Testis (tissue), 3 donors: ENCODE data around the gene DLG2. TPM values are rescaled to one million over a fixed set of nuclear protein-coding genes. Genes with fewer than 3 reads are reported as not detected.

Experiments used
- DNase-seq: peaks from one replicate; pipeline ENCODE4 v3.0.0-alpha.2; 2019
- H3K27ac ChIP-seq, 2 donors: fragments of 200-600 bp; sonication (generic); one replicate each; pipeline ENCODE4 v1.5.1; 2019
- H3K27me3 ChIP-seq: fragments of 200-600 bp; sonication (generic); one replicate; pipeline ENCODE4 v1.5.1; 2019
- H3K36me3 ChIP-seq: fragments of 200-600 bp; sonication (generic); one replicate; pipeline ENCODE4 v1.5.1; 2017; ENCODE audit warnings: low read depth; ENCODE audit errors: missing control alignments
- H3K4me1 ChIP-seq: fragments of 200-600 bp; sonication (generic); one replicate; pipeline ENCODE4 v1.5.1; 2019
- H3K4me3 ChIP-seq, 2 donors: fragments of 200-600 bp; sonication (generic); one replicate each; pipeline ENCODE4 v1.5.1; 2017 to 2019
- H3K9me3 ChIP-seq: fragments of 200-600 bp; sonication (generic); one replicate; pipeline ENCODE4 v1.5.1; 2017
- POLR2A ChIP-seq: fragments of 450-650 bp; IDR thresholded peaks from one replicate; pipeline ENCODE4 v1.6.1; 2017; ENCODE audit warnings: antibody characterized with exemption, mild to moderate bottlenecking, moderate library complexity
- WGBS, 2 donors: methylation state at CpG; one replicate each; pipeline ENCODE4 v1.1.5; 2018; 5-methylcytosine and 5-hydroxymethylcytosine counted together
- intact Hi-C: fragments of 100-400 bp; cut with DNase I; formaldehyde crosslinking; loops from one replicate; pipeline ENCODE4 v1.15.1; 2023; ENCODE audit warnings: low total_unique reads
- polyA plus RNA-seq: library from polyadenylated mRNA; stranded (reverse); fragments of 350-450 nt; fragmentation: Illumina TruSeq; extraction: RNeasy Lipid Tissue Mini Kit (QIAGEN cat#74804); gene quantifications from one replicate; pipeline ENCODE4 v1.2.3, GENCODE V29; 2014; ENCODE audit warnings: low read depth, low replicate concordance; ENCODE audit not compliant: insufficient read depth
- total RNA-seq, 2 donors: library from RNA; depleted of rRNA; stranded (reverse); fragments of >200 nt; gene quantifications; one replicate each; pipeline ENCODE4 v1.2.3, GENCODE V29; 2016
- TF ChIP-seq, protein P1 (sequence below), 3 experiments: fragments of 450-650 bp in 2 of 3; fragments of 200-600 bp in 1 of 3; sonication (generic) in 1 of 3; IDR thresholded peaks; one replicate each; pipeline ENCODE4 v1.5.1; 2016 to 2019; ENCODE audit warnings: antibody characterized with exemption in 3 of 3, mild to moderate bottlenecking in 2 of 3, moderate library complexity in 1 of 3

The DLG2 gene
- total and polyA plus RNA-seq, 3 donors from 2014 or later = 13.8 to 23.0 (median 14.1) TPM

- WGBS, 2 donors = 64 to 72% methylated on average over 2 of the region's 2 CpGs
- H3K4me1 ChIP-seq = peaks cover 5% of the 10 kb centered on the region
- no peak for TF ChIP-seq POLR2A
- TF ChIP-seq, protein P1, sequence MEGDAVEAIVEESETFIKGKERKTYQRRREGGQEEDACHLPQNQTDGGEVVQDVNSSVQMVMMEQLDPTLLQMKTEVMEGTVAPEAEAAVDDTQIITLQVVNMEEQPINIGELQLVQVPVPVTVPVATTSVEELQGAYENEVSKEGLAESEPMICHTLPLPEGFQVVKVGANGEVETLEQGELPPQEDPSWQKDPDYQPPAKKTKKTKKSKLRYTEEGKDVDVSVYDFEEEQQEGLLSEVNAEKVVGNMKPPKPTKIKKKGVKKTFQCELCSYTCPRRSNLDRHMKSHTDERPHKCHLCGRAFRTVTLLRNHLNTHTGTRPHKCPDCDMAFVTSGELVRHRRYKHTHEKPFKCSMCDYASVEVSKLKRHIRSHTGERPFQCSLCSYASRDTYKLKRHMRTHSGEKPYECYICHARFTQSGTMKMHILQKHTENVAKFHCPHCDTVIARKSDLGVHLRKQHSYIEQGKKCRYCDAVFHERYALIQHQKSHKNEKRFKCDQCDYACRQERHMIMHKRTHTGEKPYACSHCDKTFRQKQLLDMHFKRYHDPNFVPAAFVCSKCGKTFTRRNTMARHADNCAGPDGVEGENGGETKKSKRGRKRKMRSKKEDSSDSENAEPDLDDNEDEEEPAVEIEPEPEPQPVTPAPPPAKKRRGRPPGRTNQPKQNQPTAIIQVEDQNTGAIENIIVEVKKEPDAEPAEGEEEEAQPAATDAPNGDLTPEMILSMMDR (IDR thresholded peaks at IDR 0.05) = no peak
- no peaks in the 10 kb centered on the region for H3K9me3 ChIP-seq
- H3K36me3 ChIP-seq = no peaks in the 10 kb centered on the region
- no peaks in the 10 kb centered on the region for H3K27me3 ChIP-seq
- no peak for DNase-seq
- H3K27ac ChIP-seq = no peak overlapping the region
- no peak overlapping the region for H3K4me3 ChIP-seq
- intact Hi-C loops = no loop called here
Measured at GRCh38 chr11:83720675-83721074, 1906.5 kb downstream of the DLG2 start.

GRCh38 chr11:83717537-83717936 is 1909.6 kb downstream of the DLG2 start:
- intact Hi-C loops = no loop called here
- Histone ChIP-seq H3K4me3 (no peak overlapping the region), H3K36me3 (no peaks in the 10 kb centered on the region), H3K27me3 (no peaks in the 10 kb centered on the region), H3K27ac (no peak overlapping the region), H3K9me3 (no peaks in the 10 kb centered on the region), H3K4me1 (no peaks in the 10 kb centered on the region)
- 86% methylated on average over 3 of the region's 3 CpGs for WGBS, 2 donors
- no peak for DNase-seq
- TF ChIP-seq POLR2A = no peak
- TF ChIP-seq, protein P1 (IDR thresholded peaks at IDR 0.05) = no peak

DNA sequence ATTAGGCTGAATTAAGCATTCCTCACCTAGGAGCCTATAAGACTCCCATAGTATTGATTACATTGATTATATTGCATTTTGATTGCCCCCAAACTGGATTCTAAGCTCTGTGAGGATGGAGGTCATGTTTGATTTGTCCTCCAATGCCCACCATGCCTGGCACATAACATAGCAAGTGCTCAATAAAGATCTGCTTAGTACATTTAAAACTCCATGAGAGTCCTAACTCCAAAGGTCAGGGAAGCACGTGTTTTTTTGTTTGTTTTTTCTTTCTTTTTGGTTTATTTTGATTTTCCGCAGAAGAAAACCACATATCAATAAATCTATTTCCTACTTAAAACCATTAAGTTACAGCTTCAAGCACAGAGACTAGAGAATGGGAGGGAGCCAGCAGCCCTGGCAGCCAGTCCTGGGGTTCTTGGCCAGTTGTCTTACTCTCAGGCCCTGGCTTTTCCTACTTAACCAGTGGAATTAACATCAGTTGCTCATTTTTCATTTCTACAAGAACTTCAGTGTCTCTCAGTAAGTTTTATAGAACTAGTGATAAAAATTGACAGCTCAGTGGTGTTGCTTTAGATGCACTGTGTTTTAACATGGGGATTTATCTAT is 1911.1 kb downstream of the DLG2 start:
- no peak for TF ChIP-seq POLR2A
- TF ChIP-seq, protein P1 (IDR thresholded peaks at IDR 0.05) = no peak
- H3K4me3 ChIP-seq = no peak overlapping the region
- no peak for DNase-seq
- intact Hi-C loops = no loop called here
- H3K36me3 ChIP-seq = no peaks in the 10 kb centered on the region
- 78 to 90% methylated on average over 2 of the region's 2 CpGs for WGBS, 2 donors
- H3K27me3 ChIP-seq = no peaks in the 10 kb centered on the region
- no peaks in the 10 kb centered on the region for H3K4me1 ChIP-seq
- no peaks in the 10 kb centered on the region for H3K9me3 ChIP-seq
- no peak overlapping the region for H3K27ac ChIP-seq

GRCh38 chr11:83713708-83714107 is 1913.4 kb downstream of the DLG2 start:
- H3K9me3 ChIP-seq = no peaks in the 10 kb centered on the region
- no peak overlapping the region for H3K27ac ChIP-seq
- no peaks in the 10 kb centered on the region for H3K4me1 ChIP-seq
- WGBS, 2 donors = 76 to 92% methylated on average over 2 of the region's 2 CpGs
- H3K27me3 ChIP-seq = no peaks in the 10 kb centered on the region
- H3K36me3 ChIP-seq = no peaks in the 10 kb centered on the region
- no peak overlapping the region for H3K4me3 ChIP-seq
- TF ChIP-seq, protein P1 (IDR thresholded peaks at IDR 0.05) = no peak
- no peak for TF ChIP-seq POLR2A
- DNase-seq = no peak
- intact Hi-C loops = no loop called here

DNA sequence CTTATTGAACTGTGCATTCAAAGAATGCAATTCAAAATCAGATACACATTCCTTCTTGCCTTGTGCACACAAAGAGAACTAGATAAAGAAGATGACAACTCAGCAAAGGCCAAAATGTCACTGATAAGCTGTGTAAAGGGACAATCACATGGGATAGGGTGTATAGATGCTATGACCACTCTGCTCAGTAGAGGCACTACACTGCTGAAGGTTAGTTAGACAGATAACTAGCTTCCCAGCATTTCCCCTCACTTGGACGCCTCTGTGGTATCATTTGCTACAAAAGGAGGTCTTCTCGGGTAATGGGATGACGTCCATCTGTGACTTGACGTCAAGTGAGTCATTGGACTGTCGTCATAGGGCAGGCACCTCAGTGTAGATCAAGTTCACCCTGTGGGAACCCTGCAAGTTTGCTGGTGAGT is 1916.0 kb downstream of the DLG2 start:
- no peaks in the 10 kb centered on the region for H3K9me3 ChIP-seq
- no peaks in the 10 kb centered on the region for H3K4me1 ChIP-seq
- no peaks in the 10 kb centered on the region for H3K36me3 ChIP-seq
- DNase-seq = no peak
- no peak for TF ChIP-seq POLR2A
- TF ChIP-seq, protein P1 (IDR thresholded peaks at IDR 0.05) = no peak
- no peak overlapping the region for H3K27ac ChIP-seq
- intact Hi-C loops = no loop called here
- 95% methylated on average over 5 of the region's 5 CpGs for WGBS, 2 donors
- H3K4me3 ChIP-seq = no peak overlapping the region
- no peaks in the 10 kb centered on the region for H3K27me3 ChIP-seq
